Peyer's patch (tissue), 4 donors: ENCODE results near the gene GNAI3. TPM values are rescaled to one million over a fixed set of nuclear protein-coding genes. Genes with fewer than 3 reads are reported as not detected.

Experiments
- DNase-seq, 3 donors: peaks; one replicate each; pipeline ENCODE4 v3.0.0-alpha.2; 2017 to 2019
- H3K27ac ChIP-seq, 4 donors: fragments of 200-600 bp; sonication (generic); one replicate each; pipeline ENCODE4 v1.5.1; 2016 to 2019
- H3K27me3 ChIP-seq, 2 donors: fragments of 200-600 bp; sonication (generic); one replicate each; pipeline ENCODE4 v1.5.1; 2019
- H3K36me3 ChIP-seq, 3 donors: fragments of 200-600 bp; sonication (generic); one replicate each; pipeline ENCODE4 v1.5.1; 2016 to 2019
- H3K4me1 ChIP-seq, 4 donors: fragments of 200-600 bp; sonication (generic); one replicate each; pipeline ENCODE4 v1.5.1; 2016 to 2019
- H3K4me3 ChIP-seq, 4 donors: fragments of 200-600 bp; sonication (generic); 1 replicate in 3 of 4; 2 replicates in 1 of 4; pipeline ENCODE4 v1.5.1; 2016 to 2019; ENCODE audit warnings: mild to moderate bottlenecking in 1 of 4
- H3K9me3 ChIP-seq, 4 donors: fragments of 200-600 bp; sonication (generic); one replicate each; pipeline ENCODE4 v1.5.1; 2016 to 2019; ENCODE audit warnings: mild to moderate bottlenecking in 1 of 4
- POLR2A ChIP-seq, 2 donors: fragments of 450-650 bp; IDR thresholded peaks; one replicate each; pipeline ENCODE4 v1.5.1; 2017; ENCODE audit warnings: antibody characterized with exemption in 2 of 2, mild to moderate bottlenecking in 2 of 2, moderate library complexity in 2 of 2
- total RNA-seq, 4 donors: library from RNA; depleted of rRNA; stranded (reverse); fragments of >200 nt; gene quantifications; one replicate each; pipeline ENCODE4 v1.1.0, GENCODE V29; 2016
- TF ChIP-seq, protein P1 (sequence below), 6 experiments: fragments of 450-650 bp in 4 of 6; fragments of 200-600 bp in 2 of 6; sonication (generic) in 1 of 6; IDR thresholded peaks; one replicate each; pipeline ENCODE4 v1.5.1; 2017 to 2019; ENCODE audit warnings: antibody characterized with exemption in 6 of 6, mild to moderate bottlenecking in 3 of 6, moderate library complexity in 1 of 6

The GNAI3 gene
- total RNA-seq, 4 donors from 2014 or later = 4.1 to 6.8 (median 5.8) TPM

DNA sequence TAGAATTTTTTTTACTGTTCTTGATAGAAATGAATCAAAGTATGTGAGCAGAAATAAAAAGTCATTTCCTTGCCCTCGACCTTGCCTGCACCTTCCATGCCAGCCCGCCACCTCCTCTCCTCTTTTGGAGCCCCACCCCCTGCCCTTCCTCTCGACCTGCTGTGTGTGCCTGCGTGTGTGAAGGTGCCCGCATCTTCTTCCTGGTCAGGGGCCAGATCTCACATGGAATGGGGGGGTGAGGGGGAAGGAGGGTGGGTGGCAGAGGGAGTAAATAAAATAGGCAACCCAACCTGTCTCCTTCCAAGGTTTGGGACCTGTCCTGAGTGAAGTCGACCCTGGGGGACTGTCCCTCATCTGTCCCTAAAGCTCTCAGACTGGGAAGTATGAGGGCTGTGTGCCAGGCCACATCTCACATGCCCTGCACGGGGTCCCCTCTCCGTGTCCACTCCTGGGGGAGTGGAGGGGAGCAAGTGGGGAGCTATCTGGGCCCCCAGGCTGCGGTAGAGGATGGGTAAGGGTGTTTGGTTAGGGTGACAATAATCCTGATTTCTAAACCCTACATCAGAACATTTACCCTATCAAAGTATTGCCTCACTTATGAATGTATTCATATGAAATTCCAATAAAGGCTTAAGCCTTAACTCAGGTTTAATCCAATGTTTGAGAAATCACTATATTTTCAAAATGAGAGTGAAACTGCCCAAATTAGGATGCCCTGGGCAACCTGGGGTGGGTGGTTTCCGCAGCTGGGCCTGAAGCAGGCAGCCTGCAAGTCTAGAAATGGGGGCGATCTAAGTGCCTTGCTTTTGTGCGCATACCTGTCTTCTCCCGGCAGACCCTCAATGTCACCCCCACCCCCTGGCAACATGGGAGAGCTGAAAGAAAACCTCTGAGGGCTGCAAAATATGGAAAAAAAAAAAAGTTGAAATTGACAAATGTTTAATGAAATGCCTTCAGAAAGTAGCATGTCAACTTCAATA is 86.6 kb downstream of the GNAI3 start:
- Histone ChIP-seq H3K27me3 (no peaks in the 10 kb centered on the region), H3K4me3 (no peak overlapping the region), H3K9me3 (no peaks in the 10 kb centered on the region), H3K36me3 (peaks cover 0 to 15% (median 0%) of the 10 kb centered on the region in 3 donors), H3K4me1 (peaks cover 0 to 33% (median 5%) of the 10 kb centered on the region in 4 donors), H3K27ac (peak overlapping the region in 1 of 4 donors; percentile 19)
- no peak for TF ChIP-seq POLR2A (IDR thresholded peaks at IDR 0.05)
- TF ChIP-seq, protein P1, sequence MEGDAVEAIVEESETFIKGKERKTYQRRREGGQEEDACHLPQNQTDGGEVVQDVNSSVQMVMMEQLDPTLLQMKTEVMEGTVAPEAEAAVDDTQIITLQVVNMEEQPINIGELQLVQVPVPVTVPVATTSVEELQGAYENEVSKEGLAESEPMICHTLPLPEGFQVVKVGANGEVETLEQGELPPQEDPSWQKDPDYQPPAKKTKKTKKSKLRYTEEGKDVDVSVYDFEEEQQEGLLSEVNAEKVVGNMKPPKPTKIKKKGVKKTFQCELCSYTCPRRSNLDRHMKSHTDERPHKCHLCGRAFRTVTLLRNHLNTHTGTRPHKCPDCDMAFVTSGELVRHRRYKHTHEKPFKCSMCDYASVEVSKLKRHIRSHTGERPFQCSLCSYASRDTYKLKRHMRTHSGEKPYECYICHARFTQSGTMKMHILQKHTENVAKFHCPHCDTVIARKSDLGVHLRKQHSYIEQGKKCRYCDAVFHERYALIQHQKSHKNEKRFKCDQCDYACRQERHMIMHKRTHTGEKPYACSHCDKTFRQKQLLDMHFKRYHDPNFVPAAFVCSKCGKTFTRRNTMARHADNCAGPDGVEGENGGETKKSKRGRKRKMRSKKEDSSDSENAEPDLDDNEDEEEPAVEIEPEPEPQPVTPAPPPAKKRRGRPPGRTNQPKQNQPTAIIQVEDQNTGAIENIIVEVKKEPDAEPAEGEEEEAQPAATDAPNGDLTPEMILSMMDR (IDR thresholded peaks at IDR 0.05) = no peak
- peak in 1 of 3 donors; percentile 46 for DNase-seq

DNA sequence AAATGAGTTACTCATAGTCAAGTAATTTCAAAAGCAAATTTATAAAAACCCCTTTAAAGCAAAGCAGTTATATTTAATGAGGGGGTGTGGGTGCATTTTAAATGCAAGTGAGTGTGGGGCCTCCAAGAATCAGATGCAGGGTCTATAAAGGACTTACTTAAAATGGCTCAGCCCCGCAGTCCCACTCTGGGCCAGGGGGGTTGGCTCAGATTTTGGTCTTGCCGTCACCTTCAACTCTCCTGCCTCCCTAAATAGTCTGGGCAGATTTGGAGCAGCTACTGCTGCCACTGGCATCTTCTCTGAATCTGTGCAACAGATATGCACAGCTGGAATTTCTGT is 87.4 kb downstream of the GNAI3 start:
- peaks cover 0 to 33% (median 5%) of the 10 kb centered on the region in 4 donors for H3K4me1 ChIP-seq
- DNase-seq = no peak
- no peaks in the 10 kb centered on the region for H3K27me3 ChIP-seq
- H3K36me3 ChIP-seq = peaks cover 0 to 11% (median 0%) of the 10 kb centered on the region in 3 donors
- H3K9me3 ChIP-seq = no peaks in the 10 kb centered on the region
- peak overlapping the region in 1 of 4 donors; percentile 73 for H3K27ac ChIP-seq
- H3K4me3 ChIP-seq = no peak overlapping the region
- TF ChIP-seq POLR2A (IDR thresholded peaks at IDR 0.05) = no peak
- TF ChIP-seq, protein P1 (IDR thresholded peaks at IDR 0.05) = no peak

DNA sequence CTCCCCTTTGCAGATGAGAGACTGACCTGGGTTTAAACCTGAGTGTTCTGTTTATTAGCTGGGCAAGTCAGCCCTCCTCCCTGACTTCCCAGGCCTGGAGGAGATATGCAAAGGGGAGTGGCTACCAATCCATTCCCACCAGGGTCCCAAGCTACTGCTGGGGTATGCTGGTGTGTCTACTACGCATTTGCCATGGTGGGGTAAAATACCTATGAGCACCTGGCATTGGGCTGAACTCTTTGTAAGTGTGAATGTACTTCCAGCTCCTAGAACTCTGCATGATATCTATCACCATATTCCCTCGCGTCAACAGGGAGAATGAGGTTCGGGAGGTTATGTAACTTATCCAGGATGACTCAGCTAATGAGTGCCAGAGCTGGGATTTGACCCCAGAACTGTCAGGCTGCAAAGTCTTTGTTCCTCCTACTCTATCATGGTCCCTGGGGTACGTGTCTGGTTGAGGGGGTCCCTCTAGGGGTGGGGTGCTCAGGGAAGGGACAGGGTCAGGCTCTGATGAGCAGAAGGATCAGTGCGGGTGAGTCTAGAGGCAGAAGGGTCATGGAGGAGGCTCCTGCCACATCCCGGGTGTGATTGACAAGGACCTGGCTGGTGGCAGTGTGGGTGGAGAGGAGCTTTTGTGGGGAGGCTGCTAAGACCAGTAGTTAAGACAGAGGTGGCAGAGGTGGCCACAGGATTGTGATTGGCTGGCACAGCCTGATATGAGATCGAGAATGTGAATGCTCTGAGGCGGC is 88.0 kb downstream of the GNAI3 start:
- Histone ChIP-seq H3K27me3 (no peaks in the 10 kb centered on the region), H3K27ac (peak overlapping the region in 2 of 4 donors; percentile 24 to 73), H3K4me1 (peaks cover 0 to 33% (median 5%) of the 10 kb centered on the region in 4 donors), H3K9me3 (no peaks in the 10 kb centered on the region), H3K36me3 (peaks cover 0 to 5% (median 0%) of the 10 kb centered on the region in 3 donors), H3K4me3 (no peak overlapping the region)
- peak in 1 of 3 donors; percentile 50 for DNase-seq
- TF ChIP-seq, protein P1 (IDR thresholded peaks at IDR 0.05) = no peak
- TF ChIP-seq POLR2A (IDR thresholded peaks at IDR 0.05) = peak in 1 of 2 donors; percentile 5

DNA sequence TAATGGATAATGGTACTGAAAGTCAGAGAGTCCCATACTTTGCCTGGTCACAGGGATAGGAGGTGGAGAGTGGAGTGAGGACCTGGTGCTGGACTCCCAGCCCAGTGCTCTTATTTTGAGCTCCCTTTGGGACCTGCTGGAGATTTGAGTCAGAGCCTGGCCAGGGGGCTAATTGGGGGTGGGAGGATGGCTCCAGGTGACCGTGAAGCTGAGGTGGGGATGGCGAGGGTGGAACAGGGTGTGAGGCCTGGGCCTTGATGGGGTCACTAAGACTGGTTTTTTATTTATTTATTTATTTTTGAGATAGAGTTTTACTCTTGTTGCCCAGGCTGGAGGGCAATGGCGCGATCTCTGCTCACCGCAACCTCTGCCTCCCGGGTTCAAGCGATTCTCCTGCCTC is 89.0 kb downstream of the GNAI3 start:
- no peak for TF ChIP-seq POLR2A (IDR thresholded peaks at IDR 0.05)
- TF ChIP-seq, protein P1 (IDR thresholded peaks at IDR 0.05) = no peak
- DNase-seq = no peak
- H3K27me3 ChIP-seq = no peaks in the 10 kb centered on the region
- no peaks in the 10 kb centered on the region for H3K36me3 ChIP-seq
- H3K4me1 ChIP-seq = peaks cover 0 to 27% (median 5%) of the 10 kb centered on the region in 4 donors
- no peak overlapping the region for H3K27ac ChIP-seq
- H3K9me3 ChIP-seq = no peaks in the 10 kb centered on the region
- H3K4me3 ChIP-seq = no peak overlapping the region

DNA sequence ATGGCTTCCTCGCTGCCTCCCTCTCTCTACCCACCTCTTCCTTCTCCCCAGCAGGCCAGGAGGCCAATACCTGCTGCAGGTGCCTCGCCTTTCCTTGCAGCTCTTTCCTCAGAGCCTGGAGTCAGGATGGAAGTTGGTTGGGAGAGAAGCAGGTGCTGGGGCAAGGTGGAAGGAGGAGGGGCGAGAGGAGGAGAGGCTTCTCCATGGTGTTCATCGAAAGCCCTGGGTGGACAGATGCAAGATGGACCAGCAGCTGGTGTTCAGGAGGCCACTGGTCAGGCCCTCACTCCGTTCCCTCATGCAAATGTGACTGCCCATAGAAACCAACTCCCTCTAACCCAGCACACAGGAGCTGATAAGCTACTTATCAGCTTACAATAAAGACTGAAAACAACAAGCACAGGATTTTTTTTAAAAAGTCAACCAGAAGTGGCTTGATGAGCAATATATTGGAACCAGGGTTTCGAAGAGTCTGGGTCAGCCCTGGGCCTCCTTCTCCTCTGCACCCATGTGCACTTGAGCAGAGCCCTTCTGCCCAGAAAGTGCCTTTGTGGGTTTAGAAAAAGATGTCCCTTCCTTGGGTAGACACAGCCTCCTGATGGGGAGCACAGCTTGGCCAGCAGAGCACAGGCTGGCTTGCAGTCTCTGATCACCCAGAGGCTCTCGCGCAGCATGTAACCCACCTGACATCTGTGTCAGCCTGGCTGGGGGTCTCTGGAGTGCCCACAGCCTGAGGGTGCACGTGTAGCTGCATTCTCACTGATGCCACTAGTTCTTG is 90.8 kb downstream of the GNAI3 start:
- Histone ChIP-seq H3K27me3 (no peaks in the 10 kb centered on the region), H3K4me3 (no peak overlapping the region), H3K4me1 (peaks cover 0 to 22% (median 7%) of the 10 kb centered on the region in 4 donors), H3K27ac (no peak overlapping the region), H3K9me3 (no peaks in the 10 kb centered on the region), H3K36me3 (no peaks in the 10 kb centered on the region)
- DNase-seq = peak in 2 of 3 donors; percentile 8 to 42
- no peak for TF ChIP-seq POLR2A (IDR thresholded peaks at IDR 0.05)
- TF ChIP-seq, protein P1 (IDR thresholded peaks at IDR 0.05) = no peak
